ENCODE results near the gene AK5. TPM values are rescaled to one million over a fixed set of nuclear protein-coding genes. Genes with fewer than 3 reads are reported as not detected.

The AK5 gene
- total and polyA plus RNA-seq, 2 of the 13 experiments (the other 11 are each of a cell fraction or from before 2014, with no cell fraction given): not detected

DNA sequence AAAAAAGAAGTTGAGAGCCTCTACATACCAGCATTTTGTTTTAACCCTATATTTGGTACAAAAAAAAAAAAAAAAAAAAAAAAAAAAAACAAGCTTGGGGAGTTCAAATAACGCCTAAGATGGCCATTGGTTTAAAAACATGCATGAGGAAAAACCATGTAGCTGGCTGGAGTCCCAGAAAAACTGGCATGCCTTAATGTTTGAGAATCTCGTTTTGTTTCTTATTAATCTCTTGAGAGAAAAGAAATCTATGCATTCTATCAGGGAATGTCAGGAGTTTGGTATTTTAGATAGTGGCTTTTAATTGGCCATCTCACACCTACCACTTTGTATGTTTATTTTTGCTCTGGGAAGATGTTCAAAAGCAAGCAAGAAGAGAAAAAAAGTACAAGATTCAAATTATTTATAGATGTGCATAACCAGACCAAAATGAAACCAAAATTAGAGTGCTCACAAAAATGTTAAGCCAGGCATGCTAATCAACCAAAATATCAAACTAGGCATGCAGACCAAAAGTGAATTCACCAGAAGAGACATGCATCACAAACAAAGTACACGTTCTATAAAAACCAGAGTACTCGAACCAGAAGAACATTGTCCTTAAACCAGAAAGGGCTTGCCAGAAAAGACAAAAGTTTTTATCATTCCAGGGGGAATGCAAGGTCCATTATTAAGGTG is 156.6 kb downstream of the AK5 start:
- WGBS (ENCODE audit: low lambda C conversion rate): 12% methylated on average over 4 of the region's 4 CpGs
- ATAC-seq (no peak), FAIRE-seq (no peak), DNase-seq (ENCODE audit: low spot score) (no peak)
- H3K79me2 ChIP-seq (ENCODE audit: insufficient read depth, low read length): no peaks in the 10 kb centered on the region
- H3K27me3 ChIP-seq (ENCODE audit: control insufficient read depth in 1 of 2, insufficient read depth in 2 of 2, low read length in 2 of 2): no peaks in the 10 kb centered on the region
- no peak overlapping the region for H3K27ac ChIP-seq (ENCODE audit: extremely low read length, insufficient read depth, low read length)
- intact Hi-C loops (cut with micrococcal nuclease; ENCODE audit: unreplicated experiment) (no loop called here), in situ Hi-C loops (cut with HindIII; ENCODE audit: extremely low pct_ligation_motif_present, low pct_unique_long_range_greater_than_20kb) (no loop called here)
- TF ChIP-seq GFI1 (CRISPR knock-in tag; IDR thresholded peaks at IDR 0.05; ENCODE audit: borderline replicate concordance) (no peak), ZNF260 (CRISPR knock-in tag; IDR thresholded peaks at IDR 0.05; ENCODE audit: borderline replicate concordance, low read depth) (no peak), ZNF672 (CRISPR knock-in tag; IDR thresholded peaks at IDR 0.05) (no peak), ADNP (CRISPR knock-in tag; IDR thresholded peaks at IDR 0.05) (no peak), CHD4 (IDR thresholded peaks at IDR 0.05; ENCODE audit: borderline replicate concordance, low read length) (no peak), MZF1 (CRISPR knock-in tag; IDR thresholded peaks at IDR 0.05; ENCODE audit: borderline replicate concordance) (no peak)
- BruUV-seq (replicated peaks): no TSS peak
- H4K20me1 ChIP-seq (ENCODE audit: insufficient read depth, low read length): no peaks in the 10 kb centered on the region
- POLR2A ChIA-PET: no interaction called here
- H3K9ac ChIP-seq (ENCODE audit: insufficient read depth, low read depth, low read length): no peak overlapping the region
- H3K36me3 ChIP-seq (replicated peaks in 1 of 2; ENCODE audit: control insufficient read depth in 1 of 2, insufficient read depth in 2 of 2, low read length in 2 of 2): no peaks in the 10 kb centered on the region
- no peak overlapping the region for H3K4me3 ChIP-seq (replicated peaks in 1 of 3; ENCODE audit: insufficient read depth in 1 of 3, low read depth in 2 of 3, low read length in 3 of 3)
- no peaks in the 10 kb centered on the region for H3K4me1 ChIP-seq (ENCODE audit: insufficient read depth, low read length)
- CTCF ChIA-PET (ENCODE audit: low intra/inter-chr PET ratio, low total read pairs): no interaction called here
- H2AFZ ChIP-seq (ENCODE audit: low read length): no peak overlapping the region
- no peak overlapping the region for H3K4me2 ChIP-seq (ENCODE audit: low read depth, low read length)
- H3K9me3 ChIP-seq (ENCODE audit: low read length): no peaks in the 10 kb centered on the region

DNA sequence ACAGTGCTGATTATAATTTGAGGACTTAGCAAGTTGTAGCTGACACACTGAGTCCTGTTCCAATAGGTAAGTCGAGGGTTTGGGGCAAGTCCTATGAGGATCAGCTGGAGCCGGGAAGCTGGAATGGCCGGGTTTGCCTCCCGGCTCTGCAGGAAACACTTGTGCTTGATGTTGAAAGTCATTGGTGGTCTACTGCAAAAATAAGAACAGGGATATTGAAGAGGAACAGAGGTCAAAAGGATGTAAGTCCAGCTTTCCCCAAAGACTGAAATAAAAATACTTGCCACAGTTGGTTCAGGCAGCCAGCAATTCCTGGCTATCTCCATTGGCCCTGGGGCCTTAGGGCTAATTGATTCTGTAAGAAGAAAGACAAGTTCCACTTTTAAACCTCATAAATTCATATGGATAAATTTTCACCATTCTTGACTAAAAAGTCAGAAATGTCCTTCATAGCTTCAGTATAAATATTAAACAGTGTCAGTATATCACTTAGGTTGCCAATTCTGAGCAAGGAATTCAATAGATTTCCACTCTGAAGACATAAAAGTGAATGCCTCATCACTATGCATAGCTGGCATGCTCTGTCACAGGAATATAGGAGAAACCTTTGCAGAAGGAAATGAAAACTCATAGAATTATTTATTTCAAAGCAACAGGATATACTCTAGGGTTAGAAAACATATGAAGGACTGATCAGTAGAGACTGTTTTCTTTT is 165.2 kb downstream of the AK5 start:
- no peak overlapping the region for H3K4me3 ChIP-seq (replicated peaks in 1 of 3; ENCODE audit: insufficient read depth in 1 of 3, low read depth in 2 of 3, low read length in 3 of 3)
- no peaks in the 10 kb centered on the region for H3K9me3 ChIP-seq (ENCODE audit: low read length)
- no peak overlapping the region for H3K27ac ChIP-seq (ENCODE audit: extremely low read length, insufficient read depth, low read length)
- intact Hi-C loops (cut with micrococcal nuclease; ENCODE audit: unreplicated experiment) (no loop called here), in situ Hi-C loops (cut with HindIII; ENCODE audit: extremely low pct_ligation_motif_present, low pct_unique_long_range_greater_than_20kb) (no loop called here)
- no peaks in the 10 kb centered on the region; a peak in 1 of 5 replicates for H3K27me3 ChIP-seq (ENCODE audit: control insufficient read depth in 1 of 2, insufficient read depth in 2 of 2, low read length in 2 of 2)
- peaks cover 9% of the 10 kb centered on the region for H3K4me1 ChIP-seq (ENCODE audit: insufficient read depth, low read length)
- no TSS peak for BruUV-seq (replicated peaks)
- no peak overlapping the region for H2AFZ ChIP-seq (ENCODE audit: low read length)
- no peaks in the 10 kb centered on the region for H3K79me2 ChIP-seq (ENCODE audit: insufficient read depth, low read length)
- H3K9ac ChIP-seq (ENCODE audit: insufficient read depth, low read depth, low read length): no peak overlapping the region
- DNase-seq (ENCODE audit: low spot score) (no peak), FAIRE-seq (no peak), ATAC-seq (no peak)
- 17% methylated on average over 4 of the region's 4 CpGs for WGBS (ENCODE audit: low lambda C conversion rate)
- H3K36me3 ChIP-seq (replicated peaks in 1 of 2; ENCODE audit: control insufficient read depth in 1 of 2, insufficient read depth in 2 of 2, low read length in 2 of 2): no peaks in the 10 kb centered on the region
- POLR2A ChIA-PET: no interaction called here
- H3K4me2 ChIP-seq (ENCODE audit: low read depth, low read length): no peak overlapping the region
- CTCF ChIA-PET (ENCODE audit: low intra/inter-chr PET ratio, low total read pairs): no interaction called here
- no peaks in the 10 kb centered on the region for H4K20me1 ChIP-seq (ENCODE audit: insufficient read depth, low read length)
- TF ChIP-seq, protein P1, sequence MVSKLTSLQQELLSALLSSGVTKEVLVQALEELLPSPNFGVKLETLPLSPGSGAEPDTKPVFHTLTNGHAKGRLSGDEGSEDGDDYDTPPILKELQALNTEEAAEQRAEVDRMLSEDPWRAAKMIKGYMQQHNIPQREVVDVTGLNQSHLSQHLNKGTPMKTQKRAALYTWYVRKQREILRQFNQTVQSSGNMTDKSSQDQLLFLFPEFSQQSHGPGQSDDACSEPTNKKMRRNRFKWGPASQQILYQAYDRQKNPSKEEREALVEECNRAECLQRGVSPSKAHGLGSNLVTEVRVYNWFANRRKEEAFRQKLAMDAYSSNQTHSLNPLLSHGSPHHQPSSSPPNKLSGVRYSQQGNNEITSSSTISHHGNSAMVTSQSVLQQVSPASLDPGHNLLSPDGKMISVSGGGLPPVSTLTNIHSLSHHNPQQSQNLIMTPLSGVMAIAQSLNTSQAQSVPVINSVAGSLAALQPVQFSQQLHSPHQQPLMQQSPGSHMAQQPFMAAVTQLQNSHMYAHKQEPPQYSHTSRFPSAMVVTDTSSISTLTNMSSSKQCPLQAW (CRISPR knock-in tag; IDR thresholded peaks at IDR 0.05): no peak
- TF ChIP-seq, protein P2, sequence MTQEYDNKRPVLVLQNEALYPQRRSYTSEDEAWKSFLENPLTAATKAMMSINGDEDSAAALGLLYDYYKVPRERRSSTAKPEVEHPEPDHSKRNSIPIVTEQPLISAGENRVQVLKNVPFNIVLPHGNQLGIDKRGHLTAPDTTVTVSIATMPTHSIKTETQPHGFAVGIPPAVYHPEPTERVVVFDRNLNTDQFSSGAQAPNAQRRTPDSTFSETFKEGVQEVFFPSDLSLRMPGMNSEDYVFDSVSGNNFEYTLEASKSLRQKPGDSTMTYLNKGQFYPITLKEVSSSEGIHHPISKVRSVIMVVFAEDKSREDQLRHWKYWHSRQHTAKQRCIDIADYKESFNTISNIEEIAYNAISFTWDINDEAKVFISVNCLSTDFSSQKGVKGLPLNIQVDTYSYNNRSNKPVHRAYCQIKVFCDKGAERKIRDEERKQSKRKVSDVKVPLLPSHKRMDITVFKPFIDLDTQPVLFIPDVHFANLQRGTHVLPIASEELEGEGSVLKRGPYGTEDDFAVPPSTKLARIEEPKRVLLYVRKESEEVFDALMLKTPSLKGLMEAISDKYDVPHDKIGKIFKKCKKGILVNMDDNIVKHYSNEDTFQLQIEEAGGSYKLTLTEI (CRISPR knock-in tag; conservative IDR thresholded peaks at IDR 0.05): no peak
- TF ChIP-seq, protein P3, sequence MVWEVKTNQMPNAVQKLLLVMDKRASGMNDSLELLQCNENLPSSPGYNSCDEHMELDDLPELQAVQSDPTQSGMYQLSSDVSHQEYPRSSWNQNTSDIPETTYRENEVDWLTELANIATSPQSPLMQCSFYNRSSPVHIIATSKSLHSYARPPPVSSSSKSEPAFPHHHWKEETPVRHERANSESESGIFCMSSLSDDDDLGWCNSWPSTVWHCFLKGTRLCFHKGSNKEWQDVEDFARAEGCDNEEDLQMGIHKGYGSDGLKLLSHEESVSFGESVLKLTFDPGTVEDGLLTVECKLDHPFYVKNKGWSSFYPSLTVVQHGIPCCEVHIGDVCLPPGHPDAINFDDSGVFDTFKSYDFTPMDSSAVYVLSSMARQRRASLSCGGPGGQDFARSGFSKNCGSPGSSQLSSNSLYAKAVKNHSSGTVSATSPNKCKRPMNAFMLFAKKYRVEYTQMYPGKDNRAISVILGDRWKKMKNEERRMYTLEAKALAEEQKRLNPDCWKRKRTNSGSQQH (CRISPR knock-in tag; IDR thresholded peaks at IDR 0.05; ENCODE audit: low read depth): no peak
- TF ChIP-seq SKI (IDR thresholded peaks at IDR 0.05; ENCODE audit: partially characterized antibody) (no peak), ZFP82 (CRISPR knock-in tag; IDR thresholded peaks at IDR 0.05; ENCODE audit: borderline replicate concordance) (no peak), ZNF83 (CRISPR knock-in tag; IDR thresholded peaks at IDR 0.05; ENCODE audit: borderline replicate concordance) (no peak)
